Smooth muscle cell (in vitro differentiated cells): ENCODE measurements around the gene PLCL2. TPM values are rescaled to one million over a fixed set of nuclear protein-coding genes. Genes with fewer than 3 reads are reported as not detected.

ENCODE experiments used
- DNase-seq: peaks from one replicate; lab custom pipeline; 2025; ENCODE audit not compliant: unreplicated experiment; lab: John Stamatoyannopoulos, UW
- H2AFZ ChIP-seq: fragments of 200-600 bp; sonication (generic); 2 replicates; pipeline ENCODE4 v1.6.0; 2016; ENCODE audit warnings: antibody characterized with exemption, low read depth, mild to moderate bottlenecking
- H3F3A ChIP-seq: fragments of 200-600 bp; sonication (generic); 2 replicates; pipeline ENCODE4 v1.6.0; 2017; ENCODE audit warnings: antibody characterized with exemption, low read depth
- H3K27ac ChIP-seq: fragments of 200-600 bp; sonication (generic); 2 replicates; pipeline ENCODE4 v1.5.1; 2016; ENCODE audit warnings: low read depth, mild to moderate bottlenecking
- H3K27me3 ChIP-seq: fragments of 200-600 bp; sonication (generic); 2 replicates; pipeline ENCODE4 v1.6.1; 2016; ENCODE audit warnings: low read depth, mild to moderate bottlenecking
- H3K36me3 ChIP-seq: fragments of 200-600 bp; sonication (generic); 2 replicates; pipeline ENCODE4 v1.5.1; 2016; ENCODE audit warnings: low read depth
- H3K4me1 ChIP-seq: fragments of 200-600 bp; sonication (generic); 2 replicates; pipeline ENCODE4 v1.5.1; 2016; ENCODE audit warnings: low read depth
- H3K4me2 ChIP-seq: fragments of 200-600 bp; sonication (generic); 2 replicates; pipeline ENCODE4 v1.6.0; 2016; ENCODE audit warnings: mild to moderate bottlenecking
- H3K4me3 ChIP-seq: fragments of 200-600 bp; sonication (generic); 2 replicates; pipeline ENCODE4 v1.5.1; 2016; ENCODE audit warnings: mild to moderate bottlenecking
- H3K79me2 ChIP-seq: fragments of 200-600 bp; sonication (generic); 2 replicates; pipeline ENCODE4 v1.6.0; 2016; ENCODE audit warnings: low read depth, mild to moderate bottlenecking
- H3K9ac ChIP-seq: fragments of 200-600 bp; sonication (generic); 2 replicates; pipeline ENCODE4 v1.6.0; 2016; ENCODE audit warnings: low read depth
- H3K9me3 ChIP-seq: fragments of 200-600 bp; sonication (generic); replicated peaks from 2 replicates; pipeline ENCODE4 v1.5.1; 2016; ENCODE audit warnings: low read depth
- H4K20me1 ChIP-seq: fragments of 200-600 bp; sonication (generic); 2 replicates; pipeline ENCODE4 v1.6.0; 2016; ENCODE audit warnings: low read depth
- WGBS: methylation state at CpG from one replicate; pipeline ENCODE4 v1.1.7; 2016; ENCODE audit warnings: low lambda C conversion rate; 5-methylcytosine and 5-hydroxymethylcytosine counted together
- polyA plus RNA-seq: library from polyadenylated mRNA; unstranded; fragments of >200 nt; fragmentation: Nextera tagmentation; extraction: Ambion mirVana; gene quantifications from 2 replicates; pipeline ENCODE4 v1.2.1, GENCODE V29; 2016
- total RNA-seq: library from RNA; depleted of rRNA; stranded (reverse); fragments of >200 nt; gene quantifications from 2 replicates; pipeline ENCODE4 v1.2.3, GENCODE V29; 2014
- TF ChIP-seq, protein P1 (sequence below): fragments of 200-600 bp; sonication (generic); IDR thresholded peaks from 2 replicates; pipeline ENCODE4 v1.5.1; 2017; ENCODE audit warnings: borderline replicate concordance, mild to moderate bottlenecking, antibody characterized with exemption; ENCODE audit not compliant: insufficient read depth, poor library complexity, severe bottlenecking

The PLCL2 gene
- total and polyA plus RNA-seq, 2 experiments from 2014 or later: 2.1 to 5.0 TPM

DNA sequence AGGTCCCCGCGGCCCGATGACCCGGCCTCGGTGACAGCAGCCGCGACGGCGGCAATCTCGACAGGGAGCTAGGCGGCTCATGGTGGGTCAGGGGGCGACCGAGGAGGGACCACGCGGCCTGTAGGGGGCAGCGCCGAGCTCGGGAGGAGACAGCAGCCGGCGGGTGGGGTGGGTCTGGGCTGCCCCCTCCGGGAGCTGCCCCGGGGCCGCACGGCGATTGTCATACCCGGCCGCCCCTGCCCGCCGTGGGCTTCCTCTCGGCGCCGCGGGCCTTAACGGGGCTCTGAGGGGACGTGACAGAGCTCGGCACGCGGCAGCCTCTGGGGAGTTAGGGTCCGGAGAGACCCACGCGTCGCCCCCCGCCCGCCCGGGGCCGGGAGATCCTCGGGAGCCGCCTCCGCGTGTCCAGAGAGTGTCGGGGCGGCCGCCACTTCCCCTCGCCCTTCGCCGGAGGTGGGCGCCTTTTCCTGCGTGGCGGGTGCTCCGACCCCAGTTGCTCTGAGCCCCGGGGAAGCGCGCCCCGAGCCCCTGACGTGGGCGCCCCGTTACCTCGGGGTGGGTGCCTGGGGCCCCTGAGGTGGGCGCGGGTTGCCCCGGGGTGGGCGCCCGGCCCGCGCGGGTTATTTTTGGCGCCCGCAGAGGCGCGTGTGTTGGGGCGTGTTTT, 539 bp upstream of the PLCL2 start:
- Histone ChIP-seq H3K79me2 (peaks cover 14% of the 10 kb centered on the region), H3K9me3 (no peaks in the 10 kb centered on the region), H3K4me2 (peak overlapping the region; percentile 88), H3K36me3 (no peaks in the 10 kb centered on the region), H4K20me1 (peaks cover under 1% of the 10 kb centered on the region), H3K9ac (peak overlapping the region; percentile 60), H3F3A (peaks cover 17% of the 10 kb centered on the region), H3K4me3 (peak overlapping the region; percentile 63), H3K4me1 (peaks cover 13% of the 10 kb centered on the region), H3K27me3 (no peaks in the 10 kb centered on the region), H3K27ac (no peak overlapping the region), H2AFZ (peak overlapping the region; percentile 84)
- 2% methylated on average over 49 of the region's 81 CpGs for WGBS
- TF ChIP-seq, protein P1, sequence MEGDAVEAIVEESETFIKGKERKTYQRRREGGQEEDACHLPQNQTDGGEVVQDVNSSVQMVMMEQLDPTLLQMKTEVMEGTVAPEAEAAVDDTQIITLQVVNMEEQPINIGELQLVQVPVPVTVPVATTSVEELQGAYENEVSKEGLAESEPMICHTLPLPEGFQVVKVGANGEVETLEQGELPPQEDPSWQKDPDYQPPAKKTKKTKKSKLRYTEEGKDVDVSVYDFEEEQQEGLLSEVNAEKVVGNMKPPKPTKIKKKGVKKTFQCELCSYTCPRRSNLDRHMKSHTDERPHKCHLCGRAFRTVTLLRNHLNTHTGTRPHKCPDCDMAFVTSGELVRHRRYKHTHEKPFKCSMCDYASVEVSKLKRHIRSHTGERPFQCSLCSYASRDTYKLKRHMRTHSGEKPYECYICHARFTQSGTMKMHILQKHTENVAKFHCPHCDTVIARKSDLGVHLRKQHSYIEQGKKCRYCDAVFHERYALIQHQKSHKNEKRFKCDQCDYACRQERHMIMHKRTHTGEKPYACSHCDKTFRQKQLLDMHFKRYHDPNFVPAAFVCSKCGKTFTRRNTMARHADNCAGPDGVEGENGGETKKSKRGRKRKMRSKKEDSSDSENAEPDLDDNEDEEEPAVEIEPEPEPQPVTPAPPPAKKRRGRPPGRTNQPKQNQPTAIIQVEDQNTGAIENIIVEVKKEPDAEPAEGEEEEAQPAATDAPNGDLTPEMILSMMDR: peak; percentile 47
- no peak for DNase-seq

DNA sequence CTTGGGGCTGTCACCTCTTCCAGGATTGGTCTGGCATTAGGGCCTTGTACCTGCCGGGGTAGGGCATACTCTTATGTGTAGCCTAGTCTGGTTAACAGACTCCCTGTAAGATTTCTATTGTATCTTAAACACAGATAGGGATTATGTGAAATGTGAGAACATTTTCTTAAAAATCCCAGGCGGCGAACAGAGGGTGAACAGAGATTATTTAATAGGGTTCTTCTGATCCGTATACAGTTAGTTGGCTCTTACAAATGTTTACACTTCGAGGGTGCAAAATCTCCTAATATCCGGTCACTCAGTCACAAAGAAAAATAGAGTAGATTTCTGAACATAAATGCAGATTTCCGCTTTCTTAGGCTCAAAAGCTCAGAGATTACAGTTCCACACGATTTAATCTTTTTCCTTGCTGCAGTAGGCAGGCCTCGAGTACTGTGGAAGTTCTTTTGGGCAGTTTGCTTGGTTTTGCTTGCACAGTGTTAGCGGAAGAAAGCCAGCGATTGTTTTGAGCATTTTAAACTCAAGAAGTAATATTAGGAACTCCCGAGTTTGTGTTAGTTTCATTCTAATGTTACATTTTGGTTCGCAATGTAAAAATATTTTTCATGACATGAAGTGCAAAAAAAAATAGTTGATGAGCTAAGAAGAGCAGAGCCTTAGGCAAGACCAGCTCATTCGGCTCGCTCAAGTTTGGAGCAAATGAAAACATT, 993 bp downstream of the PLCL2 start:
- Histone ChIP-seq H3K27ac (no peak overlapping the region), H3K4me1 (peaks cover 20% of the 10 kb centered on the region), H3K4me3 (peak overlapping the region; percentile 63), H2AFZ (peak overlapping the region; percentile 80), H3F3A (peaks cover 17% of the 10 kb centered on the region), H3K9me3 (no peaks in the 10 kb centered on the region), H4K20me1 (peaks cover 3% of the 10 kb centered on the region), H3K36me3 (no peaks in the 10 kb centered on the region), H3K79me2 (peaks cover 14% of the 10 kb centered on the region), H3K4me2 (peak overlapping the region; percentile 88), H3K27me3 (no peaks in the 10 kb centered on the region), H3K9ac (peak overlapping the region; percentile 21)
- 37% methylated on average over 15 of the region's 15 CpGs for WGBS
- TF ChIP-seq, protein P1: no peak
- DNase-seq: no peak

DNA sequence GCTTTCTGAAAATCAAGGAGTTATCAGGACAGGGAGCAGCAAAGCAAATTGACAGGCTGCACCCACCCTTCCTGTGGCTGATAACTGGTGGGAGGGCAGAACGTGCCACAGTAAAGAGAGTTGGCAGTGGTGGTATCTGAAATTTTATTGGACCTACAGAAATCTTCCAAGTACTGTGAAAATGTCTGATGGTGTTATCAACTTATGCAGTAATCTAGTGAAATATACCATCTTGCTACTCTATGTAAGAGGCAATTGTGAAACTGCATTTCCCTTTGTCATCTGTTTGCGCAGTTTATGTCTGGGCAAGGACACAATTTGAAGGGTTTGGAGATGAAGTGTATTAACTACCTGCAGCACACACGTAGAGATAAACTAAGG, 1.5 kb downstream of the PLCL2 start:
- Histone ChIP-seq H3K27me3 (no peaks in the 10 kb centered on the region), H3K36me3 (no peaks in the 10 kb centered on the region), H3K9ac (no peak overlapping the region), H3K4me2 (peak overlapping the region; percentile 88), H3K4me3 (peak overlapping the region; percentile 63), H2AFZ (peak overlapping the region; percentile 80), H3K79me2 (peaks cover 14% of the 10 kb centered on the region), H3K9me3 (no peaks in the 10 kb centered on the region), H3K4me1 (peaks cover 23% of the 10 kb centered on the region), H3K27ac (no peak overlapping the region), H4K20me1 (peaks cover 8% of the 10 kb centered on the region), H3F3A (peaks cover 17% of the 10 kb centered on the region)
- no peak for DNase-seq
- WGBS: 59% methylated on average over 3 of the region's 3 CpGs
- TF ChIP-seq, protein P1: no peak
